GM23338 (cell line): ENCODE data around the gene SLC35F1.

Experiments used
- EZH2 ChIP-seq: fragments of 200-600 bp; sonication (generic); IDR thresholded peaks from one replicate; pipeline ENCODE4 v1.8.0; 2017; ENCODE audit warnings: antibody characterized with exemption, mild to moderate bottlenecking, low read depth; ENCODE audit not compliant: unreplicated experiment
- TF ChIP-seq, protein P1 (sequence below), 2 experiments: fragments of 200-600 bp in 1 of 2; sonication (generic) in 1 of 2; conservative IDR thresholded peaks; 2 replicates each; pipeline versions ENCODE4 v1.5.1 to v1.6.1; 2016 to 2017; ENCODE audit warnings: antibody characterized with exemption in 2 of 2, low read depth in 2 of 2, mild to moderate bottlenecking in 2 of 2, moderate library complexity in 1 of 2

DNA sequence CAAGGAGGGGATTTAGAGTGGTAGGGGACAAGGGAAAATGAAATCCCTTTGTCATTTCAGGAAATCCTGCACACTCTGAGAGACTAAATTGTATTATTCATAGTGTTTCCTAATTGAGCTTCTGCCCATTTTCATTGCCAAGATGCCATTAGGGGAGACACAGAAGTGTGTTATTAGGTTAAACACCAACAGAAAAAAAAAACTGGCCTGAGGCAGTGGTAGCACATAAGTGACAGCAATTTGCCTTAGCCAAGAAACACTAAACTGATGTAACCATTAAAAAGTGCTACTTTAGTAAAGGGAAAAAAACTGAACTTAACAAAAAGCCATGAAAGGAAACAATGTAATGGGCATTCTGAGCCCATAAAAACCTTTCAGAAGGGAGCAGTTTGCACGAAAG, 370.6 kb downstream of the SLC35F1 start:
- TF ChIP-seq, protein P1, sequence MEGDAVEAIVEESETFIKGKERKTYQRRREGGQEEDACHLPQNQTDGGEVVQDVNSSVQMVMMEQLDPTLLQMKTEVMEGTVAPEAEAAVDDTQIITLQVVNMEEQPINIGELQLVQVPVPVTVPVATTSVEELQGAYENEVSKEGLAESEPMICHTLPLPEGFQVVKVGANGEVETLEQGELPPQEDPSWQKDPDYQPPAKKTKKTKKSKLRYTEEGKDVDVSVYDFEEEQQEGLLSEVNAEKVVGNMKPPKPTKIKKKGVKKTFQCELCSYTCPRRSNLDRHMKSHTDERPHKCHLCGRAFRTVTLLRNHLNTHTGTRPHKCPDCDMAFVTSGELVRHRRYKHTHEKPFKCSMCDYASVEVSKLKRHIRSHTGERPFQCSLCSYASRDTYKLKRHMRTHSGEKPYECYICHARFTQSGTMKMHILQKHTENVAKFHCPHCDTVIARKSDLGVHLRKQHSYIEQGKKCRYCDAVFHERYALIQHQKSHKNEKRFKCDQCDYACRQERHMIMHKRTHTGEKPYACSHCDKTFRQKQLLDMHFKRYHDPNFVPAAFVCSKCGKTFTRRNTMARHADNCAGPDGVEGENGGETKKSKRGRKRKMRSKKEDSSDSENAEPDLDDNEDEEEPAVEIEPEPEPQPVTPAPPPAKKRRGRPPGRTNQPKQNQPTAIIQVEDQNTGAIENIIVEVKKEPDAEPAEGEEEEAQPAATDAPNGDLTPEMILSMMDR (conservative IDR thresholded peaks at IDR 0.05; ENCODE audit: low read depth in 2 of 2) = no peak
- TF ChIP-seq EZH2 = no peak
